ENCODE measurements around the gene DIDO1.

Gene DIDO1

GRCh38 chr20:62907384-62908317 is 18.7 kb downstream of the DIDO1 start:
- no peak for DNase-seq

GRCh38 chr20:62906647-62907375 is 19.5 kb downstream of the DIDO1 start:
- no peak for DNase-seq

GRCh38 chr20:62906209-62906608 is 20.1 kb downstream of the DIDO1 start:
- DNase-seq: no peak

GRCh38 chr20:62905536-62906117 is 20.7 kb downstream of the DIDO1 start:
- DNase-seq: no peak

GRCh38 chr20:62902926-62903615 is 23.2 kb downstream of the DIDO1 start:
- no peak for DNase-seq

GRCh38 chr20:62901891-62902290 is 24.4 kb downstream of the DIDO1 start:
- DNase-seq: no peak

- peak; percentile 57 for DNase-seq
Observed at GRCh38 chr20:62900692-62901584, 25.4 kb downstream of the DIDO1 start.

GRCh38 chr20:62900052-62900691 is 26.1 kb downstream of the DIDO1 start:
- peak; percentile 83 for DNase-seq

- DNase-seq: peak; percentile 55
Observed at GRCh38 chr20:62899633-62900051, 26.7 kb downstream of the DIDO1 start.

- DNase-seq: peak; percentile 24
Observed at GRCh38 chr20:62898970-62899632, 27.2 kb downstream of the DIDO1 start.

- DNase-seq: no peak
Observed at GRCh38 chr20:62898093-62898964, 28.0 kb downstream of the DIDO1 start.

- no peak for DNase-seq
Observed at GRCh38 chr20:62897666-62898065, 28.6 kb downstream of the DIDO1 start.

- DNase-seq: no peak
Observed at GRCh38 chr20:62896526-62896925, 29.8 kb downstream of the DIDO1 start.

GRCh38 chr20:62895539-62895938 is 30.8 kb downstream of the DIDO1 start:
- no peak for DNase-seq

- DNase-seq: no peak
Observed at GRCh38 chr20:62894261-62894660, 32.0 kb downstream of the DIDO1 start.

GRCh38 chr20:62893700-62894099 is 32.6 kb downstream of the DIDO1 start:
- DNase-seq: no peak

- no peak for DNase-seq
Observed at GRCh38 chr20:62892348-62893304, 33.7 kb downstream of the DIDO1 start.

- no peak for DNase-seq
Observed at GRCh38 chr20:62891111-62891510, 35.2 kb downstream of the DIDO1 start.

- no peak for DNase-seq
Observed at GRCh38 chr20:62890444-62890843, 35.9 kb downstream of the DIDO1 start.
